ENCODE measurements around the gene WDFY3. TPM values are rescaled to one million over a fixed set of nuclear protein-coding genes. Genes with fewer than 3 reads are reported as not detected.

The WDFY3 gene
- total and polyA plus RNA-seq, 2 of the 4 experiments (the other 2 are of a cell fraction), result 12.5 to 58.1 TPM

GRCh38 chr4:84727491-84727890 lies 239.0 kb downstream of the WDFY3 start:
- WGBS, 2 experiments (ENCODE audit: extremely low coverage in 2 of 2, insufficient read length in 1 of 2), result no CpG with 5 or more reads among the region's 1 CpG
- ATAC-seq (ENCODE audit: low read depth) (no peak), DNase-seq (no peak)
- Histone ChIP-seq H4K91ac (ENCODE audit: insufficient read depth, low read depth, low read length) (no peak overlapping the region), H3K9me1 (ENCODE audit: insufficient read depth, low read length) (no peaks in the 10 kb centered on the region; the same call in 1 of the 2 replicates), H3K27ac (ENCODE audit: insufficient read depth, low read length) (no peak overlapping the region), H4K5ac (ENCODE audit: low read depth, low read length) (no peak overlapping the region), H2BK5ac (ENCODE audit: low read depth, low read length, poor library complexity, severe bottlenecking) (no peak overlapping the region), H3K79me1 (ENCODE audit: low read depth in 1 of 2, low read length in 2 of 2) (no peaks in the 10 kb centered on the region), H2AFZ (replicated peaks; ENCODE audit: low read length, poor library complexity) (no peak overlapping the region), H3K18ac (ENCODE audit: low read depth, low read length) (no peak overlapping the region), H3K4me3 (ENCODE audit: insufficient read depth, low read depth, low read length) (no peak overlapping the region), H4K20me1 (ENCODE audit: insufficient read depth, low read length) (no peaks in the 10 kb centered on the region), H3K56ac (ENCODE audit: extremely low read depth, insufficient read depth, low read length) (no peak overlapping the region), H3K9me3 (ENCODE audit: control insufficient read depth, insufficient read depth, low read length) (no peaks in the 10 kb centered on the region), H3K4me1 (ENCODE audit: control insufficient read depth, insufficient read depth, low read length) (0 out of 2 replicates have a peak, but pooled peaks cover 2% of the 10 kb centered on the region), H3K9ac (ENCODE audit: low read depth, low read length) (no peak overlapping the region), H3K23ac (ENCODE audit: low read depth, low read length) (no peak overlapping the region), H2BK20ac (ENCODE audit: low read depth, low read length) (no peak overlapping the region), H3K4ac (ENCODE audit: low read depth, low read length) (no peak overlapping the region), H4K8ac (ENCODE audit: low read depth in 2 of 2, low read length in 2 of 2) (no peak overlapping the region), H2BK15ac (ENCODE audit: low read depth, low read length) (no peak overlapping the region), H3K4me2 (ENCODE audit: low read depth, low read length) (no peak overlapping the region), H3K27me3 (ENCODE audit: control insufficient read depth, insufficient read depth, low read length) (no peaks in the 10 kb centered on the region), H2AK9ac (replicated peaks; ENCODE audit: low read depth, low read length, poor library complexity) (no peak overlapping the region), H2AK5ac (ENCODE audit: low read depth, low read length) (no peak overlapping the region), H2BK120ac (ENCODE audit: low read depth, low read length) (no peak overlapping the region), H3K36me3 (ENCODE audit: control insufficient read depth, insufficient read depth, low read length) (peaks cover 6% of the 10 kb centered on the region; the same call in 1 of the 2 replicates), H3K14ac (replicated peaks; ENCODE audit: low read depth, low read length) (no peak overlapping the region)
- CTCF ChIA-PET, result interaction anchor here (1.0 kb wide), 1 partner anchor 23 kb away, joined by 3 read pairs; no protein-coding TSS in a partner anchor
- no TSS peak for BruUV-seq (replicated peaks)
- intact Hi-C loops (cut with micrococcal nuclease) (loop anchor here (10.0 kb wide), 1 partner anchor 153 kb away; no protein-coding TSS in a partner anchor), in situ Hi-C loops (cut with MboI; ENCODE audit: low sequenced_read_pairs) (no loop called here), dilution Hi-C loops (cut with HindIII; ENCODE audit: low sequenced_read_pairs, unreplicated experiment) (no loop called here)
- POLR2A ChIA-PET (ENCODE audit: unreplicated experiment), result no interaction called here
- TF ChIP-seq MXI1 (IDR thresholded peaks at IDR 0.05; ENCODE audit: borderline replicate concordance, low read depth, low read length) (no peak), MAFK (IDR thresholded peaks at IDR 0.05; ENCODE audit: low read depth, low read length) (no peak), CHD1 (IDR thresholded peaks at IDR 0.05; ENCODE audit: low read depth, low read length) (no peak), RCOR1 (IDR thresholded peaks at IDR 0.05; ENCODE audit: insufficient replicate concordance, low read length) (no peak), SMC3 (IDR thresholded peaks at IDR 0.05; ENCODE audit: low read depth, low read length) (no peak), ELK1 (IDR thresholded peaks at IDR 0.05; ENCODE audit: borderline replicate concordance, low read depth, low read length) (no peak), MAZ (IDR thresholded peaks at IDR 0.05; ENCODE audit: borderline replicate concordance, low read depth, low read length) (no peak), NFE2L2 (IDR thresholded peaks at IDR 0.05; ENCODE audit: low read depth, low read length) (no peak), CEBPB (IDR thresholded peaks at IDR 0.05; ENCODE audit: low read depth, low read length) (no peak), FOS (IDR thresholded peaks at IDR 0.05; ENCODE audit: low read depth, low read length) (no peak)
